HL-60 (cell line): ENCODE data around the gene TMEM132D.

ENCODE experiments used
- POLR2AphosphoS5 ChIP-seq: IDR thresholded peaks from 2 replicates; pipeline ENCODE4 v1.6.1; 2012; ENCODE audit warnings: low read depth
- TF ChIP-seq, protein P1 (sequence below): IDR thresholded peaks from one replicate; pipeline ENCODE4 v1.5.1; 2011; ENCODE audit warnings: low read length, control low read depth, inconsistent platforms; ENCODE audit not compliant: insufficient read depth

GRCh38 chr12:129771238-129771637, 132.6 kb downstream of the TMEM132D start:
- TF ChIP-seq, protein P1, sequence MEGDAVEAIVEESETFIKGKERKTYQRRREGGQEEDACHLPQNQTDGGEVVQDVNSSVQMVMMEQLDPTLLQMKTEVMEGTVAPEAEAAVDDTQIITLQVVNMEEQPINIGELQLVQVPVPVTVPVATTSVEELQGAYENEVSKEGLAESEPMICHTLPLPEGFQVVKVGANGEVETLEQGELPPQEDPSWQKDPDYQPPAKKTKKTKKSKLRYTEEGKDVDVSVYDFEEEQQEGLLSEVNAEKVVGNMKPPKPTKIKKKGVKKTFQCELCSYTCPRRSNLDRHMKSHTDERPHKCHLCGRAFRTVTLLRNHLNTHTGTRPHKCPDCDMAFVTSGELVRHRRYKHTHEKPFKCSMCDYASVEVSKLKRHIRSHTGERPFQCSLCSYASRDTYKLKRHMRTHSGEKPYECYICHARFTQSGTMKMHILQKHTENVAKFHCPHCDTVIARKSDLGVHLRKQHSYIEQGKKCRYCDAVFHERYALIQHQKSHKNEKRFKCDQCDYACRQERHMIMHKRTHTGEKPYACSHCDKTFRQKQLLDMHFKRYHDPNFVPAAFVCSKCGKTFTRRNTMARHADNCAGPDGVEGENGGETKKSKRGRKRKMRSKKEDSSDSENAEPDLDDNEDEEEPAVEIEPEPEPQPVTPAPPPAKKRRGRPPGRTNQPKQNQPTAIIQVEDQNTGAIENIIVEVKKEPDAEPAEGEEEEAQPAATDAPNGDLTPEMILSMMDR = no peak
- TF ChIP-seq POLR2AphosphoS5 = no peak
